Jurkat, Clone E6-1 (cell line): ENCODE measurements around the gene MARCHF3.
"Not testable (repeated sequence)": the region's sequence is repeated elsewhere in the genome, so short reads cannot be mapped to it uniquely, and the experiment has no call there.

ENCODE experiments used
- DNase-seq: peaks from one replicate; pipeline ENCODE4 v3.0.0-alpha.2; 2011; ENCODE audit warnings: low read depth, low spot score
- H3K4me3 ChIP-seq: 2 replicates; pipeline ENCODE4 v1.5.1; 2011; ENCODE audit warnings: mild to moderate bottlenecking, low read length, control low read depth, moderate library complexity

MARCHF3 gene

DNA sequence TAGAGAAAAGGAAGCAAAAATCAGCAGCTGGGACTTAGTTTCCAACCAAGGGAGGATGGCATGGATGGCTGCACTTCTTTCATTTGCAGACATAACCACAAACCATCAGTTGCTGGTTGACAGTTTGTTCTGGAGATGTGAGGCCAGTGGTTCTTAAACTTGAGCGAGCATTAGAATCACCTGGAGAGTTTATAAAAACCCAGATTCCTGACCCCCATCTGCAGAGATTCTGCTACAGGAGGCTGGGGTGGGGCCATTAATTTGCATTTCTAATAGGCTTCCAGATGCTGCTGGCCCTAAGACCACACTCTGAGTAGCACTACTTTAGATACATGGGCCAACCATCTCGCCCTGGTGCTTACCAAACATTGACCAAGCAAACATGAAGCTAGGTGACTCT is 60.8 kb downstream of the MARCHF3 start:
- H3K4me3 ChIP-seq: no peak overlapping the region
- DNase-seq: peak; percentile 33

DNA sequence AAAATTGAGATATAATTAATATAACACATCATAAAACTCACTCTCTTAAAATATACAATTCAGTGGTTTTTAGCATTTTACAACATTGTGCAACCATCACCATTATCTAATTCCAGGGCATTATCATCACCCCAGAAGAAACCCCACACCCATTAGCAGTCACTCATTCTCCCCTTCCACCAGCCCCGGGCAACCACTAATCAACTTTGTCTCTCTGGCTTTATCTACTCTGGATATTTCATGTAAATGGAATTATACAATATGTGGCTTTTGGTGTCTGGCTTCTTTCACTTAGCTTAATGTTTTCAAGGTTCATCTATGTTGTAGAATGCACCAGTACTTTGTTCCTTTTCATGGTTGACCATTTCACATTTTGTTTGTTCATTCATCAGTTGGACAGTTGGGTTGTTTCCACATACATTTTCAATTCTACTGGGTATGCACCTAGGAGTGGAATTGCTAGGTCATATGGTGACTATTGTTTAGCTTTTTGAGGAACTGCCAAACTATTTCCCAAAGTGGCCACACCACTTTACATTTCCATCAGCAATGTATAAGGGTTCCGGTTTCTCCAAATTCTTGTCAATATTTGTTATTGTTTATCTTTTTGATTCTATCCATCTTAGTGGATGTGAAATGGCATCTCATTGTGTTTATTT is 62.4 kb downstream of the MARCHF3 start:
- no peak overlapping the region for H3K4me3 ChIP-seq

DNA sequence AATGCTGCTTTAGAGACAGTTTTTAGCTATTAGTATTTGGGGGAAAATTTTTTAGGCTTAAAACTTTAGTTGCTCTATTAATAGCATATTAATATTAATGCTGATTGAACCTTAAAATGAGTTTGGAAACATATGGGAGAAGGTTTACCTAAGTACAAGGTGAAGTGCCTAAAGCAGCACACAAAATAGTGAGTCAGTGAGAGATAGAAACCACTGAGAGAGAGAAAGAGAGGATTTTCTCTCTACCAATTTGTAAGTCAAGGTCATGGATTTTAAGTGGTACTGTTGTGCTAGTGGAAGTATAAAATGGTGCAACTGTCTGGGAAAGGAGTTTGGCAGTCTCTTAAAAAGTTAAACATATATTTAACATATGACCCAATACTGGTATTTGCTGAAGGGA is 64.9 kb downstream of the MARCHF3 start:
- DNase-seq: no peak
- H3K4me3 ChIP-seq: no peak overlapping the region

More for the DNA sequence above, 62.4 kb downstream of the MARCHF3 start:
- no peak for DNase-seq

DNA sequence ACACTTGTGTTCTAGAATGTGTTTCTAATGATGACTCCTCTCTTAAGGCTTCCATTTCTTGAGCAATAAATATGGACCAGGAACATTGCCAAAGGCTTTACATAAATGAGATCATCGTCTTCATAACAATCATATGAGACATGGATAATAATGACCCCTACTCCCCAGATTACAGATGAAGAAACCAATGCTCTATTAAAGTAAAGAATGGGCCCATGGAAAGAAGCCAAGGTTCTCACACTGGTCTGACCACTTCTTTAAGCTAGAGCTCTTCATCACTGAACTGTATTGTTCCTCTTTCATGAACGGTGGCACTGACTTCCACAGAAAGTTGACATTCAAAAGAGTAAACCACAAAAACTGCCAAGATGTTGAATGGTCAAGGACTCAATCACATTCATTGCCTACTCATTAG is 65.3 kb downstream of the MARCHF3 start:
- no peak for DNase-seq
- H3K4me3 ChIP-seq: no peak overlapping the region

DNA sequence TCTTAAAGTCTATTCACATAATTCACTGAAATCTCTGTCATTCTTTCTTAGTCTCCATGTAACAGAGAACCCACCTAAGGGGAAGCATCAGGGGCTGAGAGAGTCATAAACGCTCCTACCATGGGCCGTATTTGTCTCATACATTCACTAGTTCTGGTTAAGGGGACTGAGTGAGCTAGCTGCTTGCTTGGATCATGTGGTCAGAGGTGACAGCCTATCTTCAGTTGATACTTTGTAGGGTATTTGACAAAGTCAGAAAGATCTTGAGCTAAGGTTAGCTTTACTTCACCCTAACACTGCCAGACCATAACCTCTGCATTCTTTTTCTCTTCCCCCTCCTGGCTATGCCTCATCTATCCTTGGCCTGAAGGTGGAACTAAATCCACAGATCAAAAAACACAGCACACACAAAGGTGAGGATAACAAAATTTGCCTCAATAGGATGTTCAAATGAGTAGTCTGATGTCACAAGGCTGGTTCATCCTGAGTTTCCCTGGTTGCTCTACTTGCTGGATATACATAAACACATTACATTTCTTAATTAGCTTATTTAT is 66.5 kb downstream of the MARCHF3 start:
- no peak for DNase-seq

DNA sequence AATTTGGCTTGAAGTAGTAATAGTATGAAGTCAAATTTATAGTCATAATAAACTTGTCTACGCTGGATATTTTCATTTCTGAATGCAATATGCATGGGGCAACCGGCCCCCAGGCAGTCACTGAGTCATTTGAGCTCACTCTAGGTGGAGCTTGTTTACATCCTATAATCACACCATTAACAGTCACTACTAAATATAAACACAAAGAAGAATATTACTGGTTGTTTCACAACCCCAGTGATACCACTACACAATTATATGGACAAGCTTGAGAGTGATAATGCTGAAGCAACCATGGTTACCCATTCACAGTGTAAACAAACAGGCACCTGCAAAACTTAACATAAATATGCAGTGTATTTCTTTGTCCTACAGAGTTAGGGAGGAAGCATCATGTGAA is 68.7 kb downstream of the MARCHF3 start:
- DNase-seq: no peak
- no peak overlapping the region for H3K4me3 ChIP-seq

More for the DNA sequence above, 66.5 kb downstream of the MARCHF3 start:
- no peak overlapping the region for H3K4me3 ChIP-seq

DNA sequence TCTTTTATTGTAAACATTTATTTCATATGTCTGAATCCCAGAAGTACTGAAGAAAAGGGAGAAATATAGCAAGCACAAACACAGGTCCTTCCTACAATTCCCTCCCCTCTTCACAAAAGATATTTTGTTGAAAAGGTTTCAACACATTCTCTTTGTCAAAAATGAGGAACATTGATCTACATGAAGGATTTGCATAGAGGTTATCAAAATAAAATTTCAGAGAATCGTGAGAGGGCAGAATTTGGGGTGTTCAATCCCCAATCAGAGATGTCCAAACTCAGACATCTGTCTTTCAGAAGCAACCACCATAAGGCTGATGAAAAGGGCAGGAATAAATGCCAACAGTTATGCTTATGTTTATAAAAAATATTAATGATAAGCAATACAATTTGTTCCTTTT is 69.2 kb downstream of the MARCHF3 start:
- H3K4me3 ChIP-seq: no peak overlapping the region
- DNase-seq: no peak

DNA sequence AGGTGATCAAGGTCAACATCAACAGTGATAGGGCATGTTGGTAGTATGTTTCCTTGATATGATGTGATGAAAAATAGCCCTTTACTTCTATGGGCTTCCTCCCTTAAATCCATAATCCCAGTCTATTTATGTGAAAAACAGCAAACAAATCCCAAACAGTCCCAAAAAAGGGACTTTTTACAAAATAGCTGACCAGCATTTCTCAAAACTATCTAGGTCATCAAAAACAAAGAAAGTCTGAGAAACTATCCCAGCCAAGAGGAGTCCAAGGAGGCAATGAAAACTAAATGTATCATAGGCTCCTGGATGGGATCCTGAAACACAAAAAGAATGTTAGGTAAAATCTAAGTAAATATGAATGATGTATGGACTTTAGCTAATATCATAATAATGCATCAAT is 71.2 kb downstream of the MARCHF3 start:
- DNase-seq: no peak
- no peak overlapping the region for H3K4me3 ChIP-seq

DNA sequence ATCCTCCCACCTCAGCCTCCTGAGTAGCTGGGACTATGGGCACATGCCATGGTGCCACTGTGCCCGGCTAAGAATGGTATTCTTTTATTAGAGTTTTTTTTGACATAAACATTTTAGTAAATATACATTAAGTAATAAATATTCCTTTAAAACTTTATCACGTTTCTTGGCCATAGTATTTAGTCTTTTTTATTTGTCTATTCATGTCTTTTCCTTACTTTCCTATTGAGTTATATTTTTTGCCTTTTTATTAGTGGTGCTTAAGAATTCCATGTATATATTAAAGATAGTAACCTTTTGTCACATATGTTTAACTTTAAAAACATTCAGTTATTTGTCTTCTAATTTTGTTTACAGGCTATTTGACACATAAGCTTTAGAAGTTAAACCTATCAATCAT is 73.4 kb downstream of the MARCHF3 start:
- DNase-seq: no peak
- no peak overlapping the region for H3K4me3 ChIP-seq

DNA sequence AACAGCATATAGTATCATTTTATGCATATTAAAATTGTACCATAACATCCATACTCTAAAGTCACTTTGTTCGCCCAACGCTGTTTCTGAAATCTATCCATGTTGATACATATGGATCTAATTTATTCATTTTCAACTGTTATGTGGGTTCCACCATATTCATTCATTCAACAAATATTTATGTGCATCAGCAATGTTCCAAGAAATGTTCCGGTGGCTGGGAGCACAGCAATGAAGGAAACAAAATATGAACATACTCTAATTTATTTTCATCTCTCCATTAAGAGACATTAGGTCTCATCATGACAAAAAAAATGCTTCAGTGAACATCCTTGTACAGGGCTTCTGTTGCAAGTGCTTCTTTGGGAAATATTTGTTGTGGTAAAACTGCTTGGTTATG is 75.4 kb downstream of the MARCHF3 start:
- H3K4me3 ChIP-seq: no peak overlapping the region
- DNase-seq: no peak

DNA sequence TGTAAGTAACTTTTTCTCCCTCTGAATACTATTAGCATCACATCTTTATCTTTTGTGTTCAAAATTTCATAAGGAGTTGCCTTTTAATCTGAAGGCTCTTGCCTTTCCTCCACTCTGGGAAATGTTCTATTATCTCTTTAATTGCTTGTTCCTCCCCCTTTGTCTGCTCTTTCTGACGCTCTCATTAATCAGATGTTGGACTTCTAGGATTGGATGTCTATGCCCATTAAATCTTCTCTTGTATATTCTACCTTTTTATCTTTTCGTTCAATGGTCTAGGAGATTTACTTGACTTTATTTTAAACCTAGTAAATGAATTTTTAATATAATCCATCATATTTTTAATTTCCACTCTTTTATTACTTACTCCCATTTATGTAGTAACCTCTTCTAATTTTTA is 76.7 kb downstream of the MARCHF3 start:
- H3K4me3 ChIP-seq: no peak overlapping the region
- DNase-seq: no peak

DNA sequence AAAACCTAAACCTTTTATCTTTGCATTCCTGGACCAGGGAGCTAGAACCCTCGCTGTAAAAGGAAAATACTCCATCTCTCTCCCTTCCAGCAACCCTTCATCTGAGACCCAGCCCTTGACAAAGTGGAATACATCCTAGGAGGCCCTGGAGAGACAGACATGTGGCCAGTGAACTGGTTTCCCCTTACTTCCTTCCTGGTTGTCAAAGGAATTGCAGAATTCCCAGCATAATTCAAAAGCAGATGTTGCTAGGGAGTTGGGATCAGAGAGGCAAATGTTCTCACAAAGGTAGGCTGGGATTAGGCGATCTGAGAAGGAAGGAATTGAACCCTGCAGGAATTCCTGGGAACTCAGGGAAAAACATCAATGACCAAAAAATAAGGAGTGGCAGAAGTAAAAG is 80.9 kb downstream of the MARCHF3 start:
- DNase-seq: no peak
- H3K4me3 ChIP-seq: no peak overlapping the region

DNA sequence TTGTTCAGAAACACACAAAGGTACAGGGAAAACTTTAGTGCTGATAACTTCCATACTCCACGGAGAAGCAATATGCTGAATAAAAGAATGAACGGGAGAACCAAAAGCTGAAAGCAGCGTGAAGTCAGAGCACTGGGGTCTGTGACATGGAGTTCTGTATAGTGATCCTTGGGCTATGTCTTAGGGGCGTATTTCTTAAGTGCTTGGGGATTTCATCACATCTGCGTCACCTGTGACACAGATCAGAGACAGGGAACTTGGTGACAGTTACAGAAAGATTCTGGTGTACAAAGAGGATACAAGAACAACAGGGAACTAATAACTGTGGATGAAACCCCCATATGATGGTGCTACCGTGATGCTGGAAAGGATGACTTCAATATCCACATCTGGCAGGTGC is 81.9 kb downstream of the MARCHF3 start:
- H3K4me3 ChIP-seq: no peak overlapping the region
- DNase-seq: no peak

DNA sequence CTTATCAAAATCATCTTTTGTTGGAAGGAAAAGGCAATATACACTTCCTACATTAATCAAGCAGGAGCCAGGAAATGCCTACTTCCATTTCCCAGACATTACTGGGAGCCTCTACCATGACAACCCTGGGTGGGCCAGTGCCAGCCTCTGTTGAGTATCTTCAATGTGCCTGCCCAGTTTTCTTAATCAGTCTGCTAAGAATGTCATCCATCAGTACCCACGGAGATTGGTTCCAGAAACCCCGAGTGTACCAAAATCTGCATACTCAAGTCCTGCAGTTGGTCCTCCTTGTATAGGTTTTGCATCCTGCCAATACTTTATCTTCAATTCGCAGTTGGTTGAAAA is 82.4 kb downstream of the MARCHF3 start:
- no peak for DNase-seq
- no peak overlapping the region for H3K4me3 ChIP-seq

DNA sequence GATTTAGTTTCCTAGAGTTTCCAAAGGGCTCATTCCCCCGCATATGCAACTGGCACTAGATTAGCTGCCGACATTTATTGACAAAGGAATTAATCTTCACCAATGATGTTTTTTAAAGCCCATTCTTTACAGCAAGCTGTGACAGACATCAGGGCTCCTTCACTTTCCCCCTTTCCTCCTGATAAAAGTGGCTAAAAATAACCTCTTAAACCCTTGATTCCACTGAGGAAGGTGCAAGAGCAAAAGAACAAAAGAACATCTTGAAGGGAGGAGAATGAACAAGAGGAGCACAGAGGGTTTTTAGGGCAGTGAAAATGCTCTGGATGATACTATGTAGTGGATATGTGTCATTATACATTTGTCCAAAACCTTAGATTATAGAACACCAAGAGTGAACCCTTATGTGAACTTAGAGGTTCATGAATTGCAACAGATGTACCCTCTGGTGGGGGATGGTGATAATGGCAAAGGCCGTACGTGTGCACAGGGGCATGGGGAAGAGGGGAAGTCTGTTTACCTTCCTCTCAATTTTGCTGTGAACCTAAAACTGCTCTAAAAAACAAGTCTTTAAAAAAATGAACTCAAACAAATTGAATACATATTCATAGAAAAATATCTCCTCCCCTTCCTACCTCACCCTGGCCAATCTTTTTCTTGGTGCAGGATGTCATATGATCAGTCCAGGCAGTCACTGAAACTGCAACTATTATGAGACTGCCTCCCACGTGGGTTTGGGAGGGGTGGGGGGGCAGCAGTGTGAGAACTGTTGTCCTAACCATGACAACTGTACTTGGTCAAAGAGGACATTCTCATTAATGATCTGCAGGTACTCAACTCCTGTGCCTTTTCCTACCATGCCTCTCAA is 83.0 kb downstream of the MARCHF3 start:
- H3K4me3 ChIP-seq: no peak overlapping the region
- no peak for DNase-seq

DNA sequence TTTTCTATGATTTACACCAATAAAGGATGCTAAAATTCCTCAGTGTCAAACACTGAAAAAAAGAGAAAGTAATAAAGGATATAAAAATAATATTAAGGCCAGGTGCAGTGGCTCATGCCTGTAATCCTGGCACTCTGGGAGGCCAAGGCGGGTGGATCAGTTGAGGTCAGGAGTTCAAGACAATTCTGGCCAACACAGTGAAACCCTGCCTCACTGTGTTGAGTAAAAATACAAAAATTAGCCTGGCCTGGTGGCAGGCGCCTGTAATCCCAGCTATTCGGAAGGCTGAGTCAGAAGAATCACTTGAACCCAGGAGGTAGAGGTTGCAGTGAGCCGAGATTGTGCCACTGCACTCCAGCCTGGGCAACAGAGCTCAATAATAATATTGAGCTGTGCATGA is 87.5 kb downstream of the MARCHF3 start:
- H3K4me3 ChIP-seq, DNase-seq: not testable (repeated sequence)

DNA sequence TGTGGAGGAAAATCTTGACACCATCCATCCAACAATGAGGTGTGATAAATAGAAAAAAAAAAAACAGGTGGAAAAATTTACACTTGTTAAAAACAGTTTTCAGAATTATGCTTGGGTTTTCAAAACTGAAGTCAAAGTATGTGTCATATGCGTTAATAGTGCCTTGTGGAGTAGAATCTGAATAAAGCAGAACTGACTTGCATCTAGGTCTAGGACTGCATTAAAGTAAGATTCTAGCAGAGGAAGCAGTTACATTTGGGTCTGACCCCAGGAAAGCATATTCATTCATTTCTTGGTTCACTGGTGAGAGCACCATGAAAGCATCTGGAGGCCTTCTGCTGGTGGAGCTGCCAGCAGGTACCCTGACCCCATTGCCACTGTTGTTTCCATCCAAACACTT is 89.0 kb downstream of the MARCHF3 start:
- no peak for DNase-seq
- no peak overlapping the region for H3K4me3 ChIP-seq

DNA sequence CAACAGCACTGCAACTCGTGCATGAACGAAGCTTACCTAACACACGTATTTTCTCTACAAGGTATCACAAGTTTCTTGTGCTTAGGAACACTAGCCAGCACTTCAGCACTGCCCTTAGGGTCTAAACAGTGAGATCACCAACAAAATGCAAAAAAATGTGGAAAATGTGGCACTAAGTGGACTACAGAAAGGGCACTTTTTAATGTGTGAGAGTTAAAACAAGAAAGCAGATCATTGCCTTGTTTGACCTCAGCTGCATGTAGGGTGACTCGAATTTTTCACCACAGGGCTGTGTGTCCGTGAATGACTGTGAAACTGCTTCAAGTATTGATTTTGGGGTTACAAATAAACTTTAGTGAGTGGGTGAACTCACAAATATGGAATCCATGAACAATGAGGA is 90.5 kb downstream of the MARCHF3 start:
- no peak for DNase-seq
- no peak overlapping the region for H3K4me3 ChIP-seq

DNA sequence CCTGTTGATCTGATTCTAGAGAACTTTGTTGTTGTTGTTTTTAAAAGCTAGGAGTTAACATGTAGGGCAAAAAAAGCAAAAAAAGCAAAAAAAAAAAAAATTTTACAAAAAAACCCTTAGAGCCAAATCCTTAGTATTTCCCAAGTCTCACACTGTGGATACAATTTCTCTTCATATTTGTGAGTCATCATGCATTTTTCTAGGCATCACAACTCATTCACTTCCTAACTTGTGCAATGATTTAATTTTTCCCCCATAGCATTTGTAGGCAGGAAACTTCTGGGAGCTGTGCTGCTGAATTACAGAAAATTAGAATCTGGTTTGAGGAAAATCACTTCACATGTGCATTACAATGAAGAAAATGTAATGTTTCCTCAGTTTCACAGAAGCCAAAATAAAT is 91.9 kb downstream of the MARCHF3 start:
- H3K4me3 ChIP-seq: no peak overlapping the region
- DNase-seq: no peak

DNA sequence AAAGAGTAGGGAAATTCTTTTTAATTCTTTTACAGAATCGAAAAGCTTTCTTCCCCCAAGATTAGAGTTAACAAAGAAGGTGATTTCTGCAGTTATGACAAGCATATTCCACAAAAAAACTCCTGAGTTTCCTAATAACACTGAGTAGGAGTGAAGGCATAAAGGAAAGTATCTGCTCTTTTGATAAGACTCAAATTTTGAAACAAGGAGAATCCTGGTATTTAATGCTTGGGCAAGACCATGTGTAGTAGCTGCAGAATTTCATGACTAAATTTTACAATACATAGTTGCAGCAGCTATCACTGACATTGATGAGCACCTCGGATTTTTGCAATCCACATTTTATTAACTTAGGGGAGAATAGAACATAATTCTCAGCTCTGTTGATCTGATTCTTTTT is 92.6 kb downstream of the MARCHF3 start:
- DNase-seq: no peak
- H3K4me3 ChIP-seq: no peak overlapping the region
